HG02623 (cell line): Measurements from ENCODE around the gene GRHPR.
"Not testable (repeated sequence)": the region's sequence is repeated elsewhere in the genome, so short reads cannot be mapped to it uniquely, and the experiment has no call there.

Experiments used
- ATAC-seq: cut with Tn5 transposase; IDR thresholded peaks from one replicate; pipeline ENCODE4 v1.9.1; 2021; ENCODE audit warnings: moderate library complexity; ENCODE audit not compliant: unreplicated experiment

Gene GRHPR

GRCh38 chr9:37420271-37421215, 2.0 kb upstream of the GRHPR start:
- ATAC-seq, result no peak

GRCh38 chr9:37421914-37422288, 595 bp upstream of the GRHPR start:
- no peak for ATAC-seq

- ATAC-seq, result no peak
Measured at GRCh38 chr9:37423508-37423907, 1.0 kb downstream of the GRHPR start.

GRCh38 chr9:37424204-37424685, 1.7 kb downstream of the GRHPR start:
- ATAC-seq, result no peak

GRCh38 chr9:37424686-37425297, 2.3 kb downstream of the GRHPR start:
- no peak for ATAC-seq

- ATAC-seq, result no peak
Measured at GRCh38 chr9:37425298-37425752, 2.8 kb downstream of the GRHPR start.

GRCh38 chr9:37426431-37426830, 3.9 kb downstream of the GRHPR start:
- ATAC-seq, result not testable (repeated sequence)

GRCh38 chr9:37426846-37427245, 4.3 kb downstream of the GRHPR start:
- no peak for ATAC-seq

GRCh38 chr9:37428345-37428744, 5.8 kb downstream of the GRHPR start:
- no peak for ATAC-seq

- no peak for ATAC-seq
Measured at GRCh38 chr9:37429441-37430285, 7.2 kb downstream of the GRHPR start.

GRCh38 chr9:37430841-37431597, 8.5 kb downstream of the GRHPR start:
- ATAC-seq, result no peak

- no peak for ATAC-seq
Measured at GRCh38 chr9:37432020-37432419, 9.5 kb downstream of the GRHPR start.

GRCh38 chr9:37433867-37434371, 11.4 kb downstream of the GRHPR start:
- ATAC-seq, result no peak

- no peak for ATAC-seq
Measured at GRCh38 chr9:37436540-37436939, 14.0 kb downstream of the GRHPR start.

- no peak for ATAC-seq
Measured at GRCh38 chr9:37437010-37437409, 14.5 kb downstream of the GRHPR start.

GRCh38 chr9:37437621-37438020, 15.1 kb downstream of the GRHPR start:
- ATAC-seq, result no peak

GRCh38 chr9:37438359-37438758, 15.9 kb downstream of the GRHPR start:
- no peak for ATAC-seq

- no peak for ATAC-seq
Measured at GRCh38 chr9:37441776-37442370, 19.4 kb downstream of the GRHPR start.

- no peak for ATAC-seq
Measured at GRCh38 chr9:37442556-37442955, 20.1 kb downstream of the GRHPR start.

GRCh38 chr9:37443566-37443965, 21.1 kb downstream of the GRHPR start:
- ATAC-seq, result no peak
